CD4-positive, alpha-beta T cell (primary cell): ENCODE results near the gene DYSF. TPM values are rescaled to one million over a fixed set of nuclear protein-coding genes. Genes with fewer than 3 reads are reported as not detected.

Experiments
- ATAC-seq: fragments of 200-7000 bp; cut with Tn5 transposase; one replicate; pipeline ENCODE4 v1.10.0; 2022; ENCODE audit warnings: mild to moderate bottlenecking; ENCODE audit not compliant: poor library complexity
- CTCF ChIA-PET: fragments of 350-600 bp; sonication (Branson Sonifier 250); formaldehyde crosslinking; loops from one replicate; lab custom pipeline; 2021; ENCODE audit warnings: antibody characterized with exemption, inconsistent platforms; lab: Charles Lee
- POLR2A ChIA-PET: fragments of 350-600 bp; sonication (Branson Sonifier 250); formaldehyde crosslinking; loops from one replicate; lab custom pipeline; 2021; ENCODE audit warnings: antibody characterized with exemption, inconsistent platforms; lab: Charles Lee
- DNase-seq, 14 experiments: peaks; one replicate each; pipeline ENCODE4 v3.0.0-alpha.2; 2013 to 2020; ENCODE audit warnings: mixed read lengths in 2 of 14
- H3K27ac ChIP-seq, 2 donors: one replicate each; pipeline versions ENCODE4 v1.5.1 to v1.7.0; 2013; ENCODE audit warnings: low read length in 2 of 2, low read depth in 1 of 2, mild to moderate bottlenecking in 1 of 2
- H3K27me3 ChIP-seq, 2 experiments: 1 replicate in 1 of 2; 2 replicates in 1 of 2; pipeline versions ENCODE4 v1.6.1 to v1.7.0; 2013; ENCODE audit warnings: low read length in 2 of 2, control low read depth in 1 of 2, mild to moderate bottlenecking in 1 of 2, moderate library complexity in 1 of 2; ENCODE audit not compliant: insufficient read depth in 2 of 2, control insufficient read depth in 1 of 2
- H3K36me3 ChIP-seq: one replicate; pipeline ENCODE4 v1.6.1; 2013; ENCODE audit warnings: low read length, control low read depth; ENCODE audit not compliant: insufficient read depth
- H3K4me1 ChIP-seq: one replicate; pipeline ENCODE4 v1.6.1; 2013; ENCODE audit warnings: low read length, control low read depth; ENCODE audit not compliant: insufficient read depth
- H3K4me3 ChIP-seq: one replicate; pipeline ENCODE4 v1.5.1; 2013; ENCODE audit warnings: mild to moderate bottlenecking, low read length, moderate library complexity
- H3K9me3 ChIP-seq, 2 experiments: 1 replicate in 1 of 2; 2 replicates in 1 of 2; pipeline versions ENCODE4 v1.6.1 to v1.7.0; 2013; ENCODE audit warnings: low read length in 2 of 2, mild to moderate bottlenecking in 2 of 2, control low read depth in 1 of 2, moderate library complexity in 1 of 2; ENCODE audit not compliant: control insufficient read depth in 1 of 2, insufficient read depth in 1 of 2
- H3K27ac Mint-ChIP-seq: one replicate; pipeline ENCODE4 v1.8.0; 2020; ENCODE audit warnings: mixed read lengths
- H3K27me3 Mint-ChIP-seq: one replicate; pipeline ENCODE4 v1.8.0; 2021; ENCODE audit warnings: mixed read lengths
- H3K36me3 Mint-ChIP-seq: one replicate; pipeline ENCODE4 v1.8.0; 2021; ENCODE audit warnings: low read depth, mixed read lengths
- H3K4me1 Mint-ChIP-seq: one replicate; pipeline ENCODE4 v1.8.0; 2021; ENCODE audit warnings: low read depth, mixed read lengths
- H3K4me3 Mint-ChIP-seq: one replicate; pipeline ENCODE4 v1.8.0; 2020; ENCODE audit warnings: mild to moderate bottlenecking, mixed read lengths
- H3K9me3 Mint-ChIP-seq: one replicate; pipeline ENCODE4 v1.8.0; 2020; ENCODE audit warnings: mixed read lengths
- intact Hi-C, 2 experiments: fragments of 100-400 bp; cut with DNase I in 1 of 2; cut with micrococcal nuclease in 1 of 2; formaldehyde crosslinking; loops; one replicate each; pipeline versions ENCODE4 v1.15.1 to v1.9.0; 2023 to 2025; cut with DNase I, micrococcal nuclease
- total RNA-seq, 174 experiments: library from RNA in 2 of 174; stranded (reverse) in 2 of 174; gene quantifications; one replicate each; pipeline ENCODE4 v1.2.3 and lab custom pipeline; 2021 to 2026
- TF ChIP-seq, protein P1 (sequence below): fragments of 200-600 bp; IDR thresholded peaks from one replicate; pipeline ENCODE4 v1.8.0; 2022; ENCODE audit warnings: antibody characterized with exemption, mild to moderate bottlenecking

DYSF gene
- total RNA-seq, 2 experiments from 2014 or later = 0.27 to 0.31 TPM

DNA sequence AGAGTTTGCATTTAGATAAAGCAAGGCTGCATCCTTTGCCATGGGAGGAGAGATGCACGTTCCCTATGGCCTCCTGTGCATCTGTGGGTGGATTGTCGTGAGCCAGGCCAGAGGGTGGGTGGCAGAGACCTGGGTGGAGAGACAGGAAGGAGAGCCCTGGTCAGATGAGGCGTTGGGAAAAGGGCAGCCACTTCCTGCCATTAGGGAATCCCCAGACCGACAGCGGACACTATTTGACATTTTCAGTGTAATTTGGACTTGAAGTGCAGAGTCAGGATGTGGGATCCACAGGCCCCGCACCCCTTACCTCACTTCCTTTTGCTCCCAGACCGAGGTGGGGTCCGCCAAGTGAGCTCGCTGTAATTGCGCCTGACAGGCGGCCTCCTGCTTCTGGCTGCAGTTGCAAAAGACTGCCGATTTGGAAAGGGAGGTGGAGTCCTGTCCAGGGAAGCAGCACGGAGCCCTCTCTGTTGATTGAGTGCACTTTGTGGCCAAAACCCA is 150.0 kb downstream of the DYSF start:
- no peaks in the 10 kb centered on the region for H3K4me1 Mint-ChIP-seq
- H3K36me3 Mint-ChIP-seq = no peaks in the 10 kb centered on the region
- no peak overlapping the region for H3K27ac Mint-ChIP-seq
- ChIA-PET POLR2A (no interaction called here), CTCF (no interaction called here)
- no peaks in the 10 kb centered on the region for H3K9me3 ChIP-seq
- peaks cover 11 to 12% of the 10 kb centered on the region in 2 experiments for H3K27me3 ChIP-seq
- no peaks in the 10 kb centered on the region for H3K9me3 Mint-ChIP-seq
- H3K4me1 ChIP-seq = no peaks in the 10 kb centered on the region
- H3K27me3 Mint-ChIP-seq = peaks cover 29% of the 10 kb centered on the region
- ATAC-seq (no peak), DNase-seq (no peak)
- no peak overlapping the region for H3K4me3 Mint-ChIP-seq
- H3K36me3 ChIP-seq = no peaks in the 10 kb centered on the region
- TF ChIP-seq, protein P1, sequence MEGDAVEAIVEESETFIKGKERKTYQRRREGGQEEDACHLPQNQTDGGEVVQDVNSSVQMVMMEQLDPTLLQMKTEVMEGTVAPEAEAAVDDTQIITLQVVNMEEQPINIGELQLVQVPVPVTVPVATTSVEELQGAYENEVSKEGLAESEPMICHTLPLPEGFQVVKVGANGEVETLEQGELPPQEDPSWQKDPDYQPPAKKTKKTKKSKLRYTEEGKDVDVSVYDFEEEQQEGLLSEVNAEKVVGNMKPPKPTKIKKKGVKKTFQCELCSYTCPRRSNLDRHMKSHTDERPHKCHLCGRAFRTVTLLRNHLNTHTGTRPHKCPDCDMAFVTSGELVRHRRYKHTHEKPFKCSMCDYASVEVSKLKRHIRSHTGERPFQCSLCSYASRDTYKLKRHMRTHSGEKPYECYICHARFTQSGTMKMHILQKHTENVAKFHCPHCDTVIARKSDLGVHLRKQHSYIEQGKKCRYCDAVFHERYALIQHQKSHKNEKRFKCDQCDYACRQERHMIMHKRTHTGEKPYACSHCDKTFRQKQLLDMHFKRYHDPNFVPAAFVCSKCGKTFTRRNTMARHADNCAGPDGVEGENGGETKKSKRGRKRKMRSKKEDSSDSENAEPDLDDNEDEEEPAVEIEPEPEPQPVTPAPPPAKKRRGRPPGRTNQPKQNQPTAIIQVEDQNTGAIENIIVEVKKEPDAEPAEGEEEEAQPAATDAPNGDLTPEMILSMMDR = no peak
- intact Hi-C loops = no loop called here
- H3K27ac ChIP-seq = no peak overlapping the region
- no peak overlapping the region for H3K4me3 ChIP-seq

DNA sequence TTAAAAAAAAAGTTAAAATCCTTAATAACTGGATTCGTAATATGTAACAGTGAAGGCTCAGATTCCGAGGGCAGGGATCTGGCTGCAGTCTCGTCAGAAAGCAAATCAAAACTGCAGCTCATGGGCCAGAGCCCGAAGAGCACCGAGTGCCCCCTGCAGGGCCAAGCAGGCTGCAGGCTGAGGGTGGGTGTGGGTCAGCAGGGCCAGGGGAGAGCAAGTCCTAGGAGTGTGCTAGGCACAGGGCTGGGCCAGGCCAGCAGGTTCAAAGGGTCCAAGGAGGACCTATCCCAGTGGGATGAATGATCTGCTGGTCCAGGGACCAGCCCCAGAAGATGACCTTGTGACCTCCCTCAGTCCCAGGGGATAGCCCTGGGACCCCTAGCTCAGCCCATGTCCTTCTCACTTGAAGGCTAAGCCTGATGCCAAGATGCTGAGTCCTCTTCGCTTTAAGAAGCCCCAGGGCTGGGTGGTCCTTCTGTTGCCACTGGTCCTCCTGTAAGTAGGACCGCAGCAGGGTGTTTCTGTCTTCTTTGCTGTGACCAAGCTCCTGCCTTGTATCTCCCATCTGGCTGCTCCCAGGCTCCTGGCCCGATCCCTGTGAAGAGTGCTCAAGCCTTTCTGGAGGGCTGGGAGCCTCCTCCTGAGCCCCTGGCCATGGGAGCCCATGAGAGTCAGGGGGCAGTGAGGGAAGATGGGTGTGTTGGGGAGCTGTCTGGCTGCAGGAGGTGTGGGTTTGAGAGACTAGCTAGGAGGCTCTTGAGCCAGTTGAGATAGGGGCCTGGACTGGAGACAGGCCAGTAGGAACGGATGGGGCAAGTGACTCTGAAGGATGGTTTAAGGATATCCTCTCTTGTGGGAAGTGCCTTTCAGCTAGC is 150.7 kb downstream of the DYSF start:
- POLR2A ChIA-PET = no interaction called here

DNA sequence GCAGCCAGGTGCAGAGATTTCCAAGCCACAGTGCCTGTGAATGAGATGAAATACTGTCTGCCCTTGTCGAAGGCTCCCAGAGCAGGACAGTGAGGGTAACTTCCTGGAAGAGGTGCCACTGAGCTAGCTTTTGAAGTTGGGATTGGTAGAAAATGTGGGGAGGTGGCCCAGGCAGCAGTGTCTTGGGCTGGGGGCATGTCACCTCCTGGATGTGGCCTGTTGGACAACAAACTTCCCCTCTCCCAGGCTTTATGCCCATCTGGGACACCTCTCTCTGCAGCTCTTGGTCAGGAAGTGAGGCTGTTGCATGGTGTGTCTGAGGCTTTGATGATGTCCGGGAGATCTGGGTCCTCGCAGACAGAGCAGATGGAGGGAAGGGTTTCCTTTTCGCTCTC is 151.4 kb downstream of the DYSF start:
- Mint-ChIP-seq H3K27me3 (peaks cover 22% of the 10 kb centered on the region), H3K4me1 (no peaks in the 10 kb centered on the region), H3K9me3 (no peaks in the 10 kb centered on the region), H3K27ac (no peak overlapping the region), H3K36me3 (no peaks in the 10 kb centered on the region), H3K4me3 (no peak overlapping the region)
- no peaks in the 10 kb centered on the region for H3K9me3 ChIP-seq
- no peaks in the 10 kb centered on the region for H3K4me1 ChIP-seq
- peaks cover 11 to 12% of the 10 kb centered on the region in 2 experiments for H3K27me3 ChIP-seq
- CTCF ChIA-PET = no interaction called here
- no peak overlapping the region for H3K4me3 ChIP-seq
- POLR2A ChIA-PET = no interaction called here
- DNase-seq = no peak
- H3K36me3 ChIP-seq = no peaks in the 10 kb centered on the region
- TF ChIP-seq, protein P1 = no peak
- no peak for ATAC-seq
- H3K27ac ChIP-seq = no peak overlapping the region
- intact Hi-C loops = no loop called here

More for the DNA sequence above, 150.7 kb downstream of the DYSF start:
- ATAC-seq = no peak
- peaks cover 26% of the 10 kb centered on the region for H3K27me3 Mint-ChIP-seq
- H3K9me3 Mint-ChIP-seq = no peaks in the 10 kb centered on the region
- no peak overlapping the region for H3K4me3 Mint-ChIP-seq
- Histone ChIP-seq H3K27me3 (peaks cover 11 to 12% of the 10 kb centered on the region in 2 experiments), H3K36me3 (no peaks in the 10 kb centered on the region), H3K4me3 (no peak overlapping the region), H3K9me3 (no peaks in the 10 kb centered on the region), H3K27ac (no peak overlapping the region), H3K4me1 (no peaks in the 10 kb centered on the region)
- no peaks in the 10 kb centered on the region for H3K36me3 Mint-ChIP-seq
- H3K27ac Mint-ChIP-seq = no peak overlapping the region
- intact Hi-C loops = no loop called here
- DNase-seq = no peak
- TF ChIP-seq, protein P1 = no peak
- CTCF ChIA-PET = no interaction called here
- no peaks in the 10 kb centered on the region for H3K4me1 Mint-ChIP-seq
